WI38 (cell line): Measurements from ENCODE around the gene BMP2.

ENCODE experiments used
- H3K4me3 ChIP-seq: 2 replicates; pipeline ENCODE4 v1.5.1; 2011; ENCODE audit warnings: low read depth, mild to moderate bottlenecking, control low read depth, low read length
- CTCF ChIP-seq: IDR thresholded peaks from 2 replicates; pipeline ENCODE4 v1.5.1; 2012; ENCODE audit warnings: low read depth, mild to moderate bottlenecking, control low read depth, low read length

The BMP2 gene

GRCh38 chr20:6768228-6769140 is 998 bp downstream of the BMP2 start:
- H3K4me3 ChIP-seq: peak overlapping the region; percentile 80
- TF ChIP-seq CTCF: no peak

GRCh38 chr20:6769903-6770785 is 2.7 kb downstream of the BMP2 start:
- H3K4me3 ChIP-seq: peak overlapping the region; percentile 80

GRCh38 chr20:6770786-6771100 is 3.3 kb downstream of the BMP2 start:
- H3K4me3 ChIP-seq: peak overlapping the region; percentile 80
- TF ChIP-seq CTCF: no peak

More at GRCh38 chr20:6769903-6770785, 2.7 kb downstream of the BMP2 start:
- no peak for TF ChIP-seq CTCF

GRCh38 chr20:6780433-6781190 is 13.1 kb downstream of the BMP2 start:
- no peak overlapping the region for H3K4me3 ChIP-seq
- no peak for TF ChIP-seq CTCF

- no peak for TF ChIP-seq CTCF
- H3K4me3 ChIP-seq: no peak overlapping the region
Observed at GRCh38 chr20:6783752-6784151, 16.3 kb downstream of the BMP2 start.

- TF ChIP-seq CTCF: no peak
- H3K4me3 ChIP-seq: no peak overlapping the region
Observed at GRCh38 chr20:6784210-6784631, 16.7 kb downstream of the BMP2 start.
